Liver (tissue), 9 donors: ENCODE results near the gene HAUS7. TPM values are rescaled to one million over a fixed set of nuclear protein-coding genes. Genes with fewer than 3 reads are reported as not detected.

ENCODE experiments used
- DNase-seq: peaks from one replicate; pipeline ENCODE4 v3.0.0-alpha.2; 2017; ENCODE audit warnings: low spot score
- H3K27ac ChIP-seq, 2 donors: one replicate each; pipeline ENCODE4 v1.7.0; 2013; ENCODE audit warnings: inconsistent platforms in 2 of 2, low read length in 2 of 2, control low read depth in 1 of 2, low read depth in 1 of 2, mild to moderate bottlenecking in 1 of 2
- H3K27me3 ChIP-seq, 4 donors: one replicate each; pipeline versions ENCODE4 v1.6.1 to v1.7.0; 2013; ENCODE audit warnings: low read length in 3 of 4, inconsistent platforms in 1 of 4, mild to moderate bottlenecking in 1 of 4, moderate library complexity in 1 of 4; ENCODE audit not compliant: control insufficient read depth in 4 of 4, insufficient read depth in 4 of 4
- H3K36me3 ChIP-seq, 4 donors: one replicate each; pipeline versions ENCODE4 v1.6.1 to v1.7.0; 2013; ENCODE audit warnings: low read length in 3 of 4, mild to moderate bottlenecking in 3 of 4, low read depth in 1 of 4, moderate library complexity in 1 of 4; ENCODE audit not compliant: control insufficient read depth in 4 of 4, insufficient read depth in 3 of 4
- H3K4me1 ChIP-seq, 4 donors: one replicate each; pipeline versions ENCODE4 v1.6.1 to v1.7.0; 2013; ENCODE audit warnings: low read length in 3 of 4, mild to moderate bottlenecking in 3 of 4, moderate library complexity in 1 of 4; ENCODE audit not compliant: control insufficient read depth in 4 of 4, insufficient read depth in 4 of 4
- H3K4me3 ChIP-seq, 3 donors: one replicate each; pipeline versions ENCODE4 v1.6.1 to v1.7.0; 2013; ENCODE audit warnings: low read length in 3 of 3, control low read depth in 1 of 3, low read depth in 1 of 3, mild to moderate bottlenecking in 1 of 3
- H3K9ac ChIP-seq, 2 donors: one replicate each; pipeline ENCODE4 v1.7.0; 2013; ENCODE audit warnings: low read length in 2 of 2, mild to moderate bottlenecking in 2 of 2, moderate library complexity in 2 of 2, control low read depth in 1 of 2, low read depth in 1 of 2
- H3K9me3 ChIP-seq, 4 donors: one replicate each; pipeline versions ENCODE4 v1.6.1 to v1.7.0; 2013; ENCODE audit warnings: low read length in 3 of 4; ENCODE audit not compliant: control insufficient read depth in 4 of 4
- ATF3 ChIP-seq: IDR thresholded peaks from 2 replicates; pipeline ENCODE4 v1.6.1; 2016; ENCODE audit warnings: antibody characterized with exemption
- CTCF ChIP-seq: fragments of 150-350 bp; IDR thresholded peaks from 2 replicates; pipeline ENCODE4 v1.5.1; 2017; ENCODE audit warnings: improper control_type of control experiment, low read depth, low read length; ENCODE audit not compliant: missing input control
- EGR1 ChIP-seq, 2 donors: IDR thresholded peaks; 2 replicates each; pipeline ENCODE4 v1.6.1; 2016 to 2018; ENCODE audit warnings: antibody characterized with exemption in 2 of 2, low read depth in 2 of 2
- FOXA1 ChIP-seq: IDR thresholded peaks from 2 replicates; pipeline ENCODE4 v1.6.1; 2016; ENCODE audit warnings: antibody characterized with exemption
- FOXA2 ChIP-seq: IDR thresholded peaks from 2 replicates; pipeline ENCODE4 v1.6.1; 2016; ENCODE audit warnings: antibody characterized with exemption
- GABPA ChIP-seq, 2 donors: IDR thresholded peaks in 1 of 2; conservative IDR thresholded peaks in 1 of 2; 2 replicates each; pipeline ENCODE4 v1.6.1; 2016; ENCODE audit warnings: antibody characterized with exemption in 2 of 2, mild to moderate bottlenecking in 1 of 2, moderate library complexity in 1 of 2
- HNF4A ChIP-seq, 2 donors: conservative IDR thresholded peaks; 2 replicates each; pipeline ENCODE4 v1.6.1; 2016; ENCODE audit warnings: antibody characterized with exemption in 2 of 2, mild to moderate bottlenecking in 2 of 2
- HNF4G ChIP-seq: IDR thresholded peaks from 2 replicates; pipeline ENCODE4 v1.6.1; 2016; ENCODE audit warnings: antibody characterized with exemption
- JUND ChIP-seq, 2 donors: IDR thresholded peaks; 2 replicates each; pipeline ENCODE4 v1.6.1; 2016; ENCODE audit warnings: antibody characterized with exemption in 2 of 2
- MAX ChIP-seq: IDR thresholded peaks from 2 replicates; pipeline ENCODE4 v1.6.1; 2016; ENCODE audit warnings: antibody characterized with exemption
- NR2F2 ChIP-seq: IDR thresholded peaks from 2 replicates; pipeline ENCODE4 v1.6.1; 2016; ENCODE audit warnings: antibody characterized with exemption
- RAD21 ChIP-seq, 2 donors: IDR thresholded peaks; 2 replicates each; pipeline ENCODE4 v1.6.1; 2016; ENCODE audit warnings: antibody characterized with exemption in 2 of 2, mild to moderate bottlenecking in 2 of 2
- REST ChIP-seq: IDR thresholded peaks from 2 replicates; pipeline ENCODE4 v1.6.1; 2016; ENCODE audit warnings: antibody characterized with exemption, mild to moderate bottlenecking
- RXRA ChIP-seq, 2 donors: IDR thresholded peaks; 2 replicates each; pipeline ENCODE4 v1.6.1; 2017 to 2018; ENCODE audit warnings: antibody characterized with exemption in 2 of 2, mild to moderate bottlenecking in 1 of 2
- SP1 ChIP-seq: IDR thresholded peaks from 2 replicates; pipeline ENCODE4 v1.6.1; 2018; ENCODE audit warnings: antibody characterized with exemption, mild to moderate bottlenecking
- TAF1 ChIP-seq: conservative IDR thresholded peaks from 2 replicates; pipeline ENCODE4 v1.6.1; 2016; ENCODE audit warnings: antibody characterized with exemption, mild to moderate bottlenecking
- YY1 ChIP-seq: IDR thresholded peaks from 2 replicates; pipeline ENCODE4 v1.6.1; 2016; ENCODE audit warnings: antibody characterized with exemption, mild to moderate bottlenecking
- ZBTB33 ChIP-seq: IDR thresholded peaks from 2 replicates; pipeline ENCODE4 v1.6.1; 2016; ENCODE audit warnings: antibody characterized with exemption
- WGBS: extraction: QIAGEN DNeasy Blood & Tissue Kit; methylation state at CpG from one replicate; pipeline ENCODE4 v1.1.7; 2013; 5-methylcytosine and 5-hydroxymethylcytosine counted together
- polyA plus RNA-seq, 2 donors: library from polyadenylated mRNA; stranded (reverse) in 1 of 2; unstranded in 1 of 2; fragments of 200-250 nt in 1 of 2; fragments of >200 nt in 1 of 2; fragmentation: Nextera tagmentation in 1 of 2; extraction: Ambion mirVana in 1 of 2; gene quantifications; one replicate each; pipeline versions ENCODE4 v1.2.1 to v1.2.3, GENCODE V29; 2013 to 2015
- total RNA-seq, 2 donors: library from RNA; depleted of rRNA; stranded (reverse); fragments of >200 nt; gene quantifications; one replicate each; pipeline ENCODE4 v1.2.3, GENCODE V29; 2014
- donor health status: healthy.
- donor health status: healthy.
- donor health status: healthy.
- donor health status: healthy.
- donor health status: healthy.

HAUS7 gene
- total RNA-seq (1 to 10 TPM; 7.0 to 7.2 TPM), polyA plus RNA-seq (1 to 10 TPM; 8.4 to 8.9 TPM)

GRCh38 chrX:153470411-153471363 is at the start of gene HAUS7:
HAUS7 (minus strand) TSS chrX:153470576; CDS start chrX:153470557, 19 bp downstream.
- Histone ChIP-seq H3K4me3 (peak within 1 kb of the TSS; percentile 65 to 69 (median 69)), H3K27ac (peak within 1 kb of the TSS; percentile 25 to 50), H3K36me3 (no peaks in the 10 kb centered on the region), H3K27me3 (no peaks in the 10 kb centered on the region), H3K9ac (peak within 1 kb of the TSS in 1 of 2 donors; percentile 26), H3K4me1 (peaks cover 2 to 15% (median 8%) of the 10 kb centered on the region in 4 donors), H3K9me3 (no peaks in the 10 kb centered on the region)
- DNase-seq, result peak; percentile 92
- WGBS, result 9% methylated on average over 69 of the region's 70 CpGs
- TF ChIP-seq HNF4A (conservative IDR thresholded peaks at IDR 0.05) (no peak), CTCF (peak; percentile 67), FOXA1 (no peak), JUND (IDR thresholded peaks at IDR 0.05) (no peak), RAD21 (IDR thresholded peaks at IDR 0.05) (peak; percentile 69 to 74), ZBTB33 (no peak), NR2F2 (no peak), ATF3 (no peak), RXRA (IDR thresholded peaks at IDR 0.05) (no peak), HNF4G (no peak), FOXA2 (no peak), YY1 (peak; percentile 66), TAF1 (no peak), SP1 (peak; percentile 22), EGR1 (IDR thresholded peaks at IDR 0.05; ENCODE audit: low read depth in 2 of 2) (no peak), GABPA (IDR thresholded peaks at IDR 0.05 in 1 of 2, conservative IDR thresholded peaks at IDR 0.05 in 1 of 2) (no peak), MAX (no peak), REST (no peak)
